Astrocyte of the spinal cord (primary cell): ENCODE data around the gene LCN12.

ENCODE experiments used
- DNase-seq: peaks from one replicate; pipeline ENCODE4 v3.0.0; 2011; ENCODE audit warnings: low read depth, low spot score
- H3K4me3 ChIP-seq: 2 replicates; pipeline ENCODE4 v1.5.1; 2011; ENCODE audit warnings: low read depth, mild to moderate bottlenecking, low read length, moderate library complexity
- CTCF ChIP-seq: IDR thresholded peaks from 2 replicates; pipeline ENCODE4 v1.5.1; 2012; ENCODE audit warnings: low read depth, mild to moderate bottlenecking, low read length, inconsistent platforms
- in situ Hi-C: cut with HindIII; loops from 2 replicates; pipeline ENCODE4 v1.10.0; 2017; ENCODE audit warnings: low sequenced_read_pairs

LCN12 gene

GRCh38 chr9:136949239-136949816, 2.7 kb upstream of the LCN12 start:
- in situ Hi-C loops = loop anchor here (25.0 kb wide), 1 partner anchor 88 kb away; the partner anchor contains the start of genes ABCA2, FUT7 and NPDC1
- no peak for DNase-seq
- peak overlapping the region; percentile 50 for H3K4me3 ChIP-seq
- TF ChIP-seq CTCF = no peak

DNA sequence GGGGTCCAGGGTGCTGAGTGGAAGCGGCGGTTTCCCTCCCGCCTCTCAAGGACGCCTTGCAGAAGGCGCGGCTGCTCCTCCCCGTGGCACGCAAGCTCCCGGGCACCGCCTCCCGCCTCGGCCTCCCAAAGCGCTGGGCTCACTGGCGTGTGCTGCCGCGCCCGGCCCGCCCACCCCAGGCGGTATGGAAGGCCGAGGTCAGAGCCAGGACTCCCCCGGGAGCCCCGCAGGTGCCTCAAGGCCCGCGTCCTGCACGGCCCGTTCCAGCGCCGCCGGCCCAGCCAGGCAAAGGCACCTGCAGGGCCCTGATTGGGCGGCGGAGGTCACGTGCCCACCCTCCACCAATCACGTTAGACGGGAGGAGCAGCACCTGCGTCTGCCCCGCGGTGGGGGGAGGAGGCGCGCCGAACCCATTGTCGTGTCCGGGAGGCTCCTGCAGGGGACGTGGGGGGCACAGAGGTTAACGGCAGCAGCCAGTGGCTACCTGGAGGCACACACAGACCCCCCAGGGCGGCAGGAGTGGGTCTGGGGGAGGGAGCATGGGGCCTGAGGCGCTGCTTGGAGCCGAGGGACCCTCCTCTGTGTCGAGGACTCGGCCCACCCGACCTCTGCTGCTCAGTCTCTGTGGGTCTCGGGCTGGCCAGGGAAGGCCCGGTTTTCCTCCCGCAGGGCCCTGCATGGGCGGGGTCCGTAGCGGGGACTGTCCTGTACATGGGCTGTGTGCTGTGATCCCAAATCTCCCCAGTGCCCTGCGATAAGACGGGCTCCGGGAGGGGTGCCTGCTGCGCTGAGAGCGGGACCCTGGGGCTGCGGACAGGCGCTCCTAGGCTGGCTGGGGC, 2.0 kb upstream of the LCN12 start:
- peak overlapping the region; percentile 50 for H3K4me3 ChIP-seq
- in situ Hi-C loops = loop anchor here (25.0 kb wide), 1 partner anchor 87 kb away; the partner anchor contains the start of genes ABCA2, FUT7 and NPDC1
- TF ChIP-seq CTCF = no peak
- DNase-seq = peak; percentile 80

GRCh38 chr9:136950656-136951276, 1.3 kb upstream of the LCN12 start:
- H3K4me3 ChIP-seq = peak overlapping the region; percentile 50
- DNase-seq = no peak
- in situ Hi-C loops = no loop called here
- no peak for TF ChIP-seq CTCF

GRCh38 chr9:136952321-136952850, 313 bp downstream of the LCN12 start:
- TF ChIP-seq CTCF = no peak
- no peak for DNase-seq
- in situ Hi-C loops = no loop called here
- H3K4me3 ChIP-seq = no peak overlapping the region

DNA sequence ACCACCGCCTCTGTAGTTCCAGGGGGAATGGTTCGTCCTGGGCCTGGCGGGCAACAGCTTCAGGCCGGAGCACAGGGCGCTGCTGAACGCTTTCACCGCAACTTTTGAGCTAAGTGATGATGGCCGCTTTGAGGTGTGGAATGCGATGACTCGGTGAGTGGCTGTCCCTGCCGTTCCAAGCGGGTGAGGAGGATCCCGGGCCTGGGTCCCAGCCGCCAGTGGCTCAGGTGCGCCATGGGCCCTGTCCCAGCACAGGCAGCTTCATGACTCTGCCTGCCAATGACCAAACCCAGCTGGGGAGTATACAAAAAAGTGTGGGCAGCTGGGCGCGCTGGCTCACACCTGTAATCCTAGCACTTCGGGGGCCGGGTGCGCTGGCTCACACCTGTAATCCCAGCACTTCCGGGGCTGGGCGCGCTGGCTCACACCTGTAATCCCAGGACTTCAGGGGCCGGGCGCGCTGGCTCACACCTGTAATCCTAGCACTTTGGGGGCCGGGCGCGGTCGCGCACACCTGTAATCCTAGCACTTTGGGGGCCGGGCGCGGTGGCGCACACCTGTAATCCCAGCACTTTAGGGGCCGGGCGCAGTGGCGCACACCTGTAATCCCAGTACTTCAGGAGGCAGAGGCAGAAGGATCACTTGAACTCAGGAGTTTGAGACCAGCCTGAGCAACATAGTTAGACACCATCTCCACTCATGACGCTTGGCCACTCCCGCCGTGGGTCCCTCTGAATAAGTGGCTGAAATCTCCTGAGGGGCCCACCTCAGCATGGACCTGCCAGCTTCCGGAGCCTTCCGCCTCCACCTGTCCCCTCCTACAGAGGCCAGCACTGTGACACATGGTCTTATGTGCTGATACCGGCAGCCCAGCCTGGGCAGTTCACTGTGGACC, 1.1 kb downstream of the LCN12 start:
- no peak for TF ChIP-seq CTCF
- in situ Hi-C loops = no loop called here

GRCh38 chr9:136953771-136954269, 1.7 kb downstream of the LCN12 start:
- no peak overlapping the region for H3K4me3 ChIP-seq
- in situ Hi-C loops = no loop called here
- TF ChIP-seq CTCF = no peak
- DNase-seq = no peak

More for the DNA sequence above, 1.1 kb downstream of the LCN12 start:
- no peak for DNase-seq
- H3K4me3 ChIP-seq = no peak overlapping the region
